Measurements from ENCODE around the gene GRIFIN.

DNA sequence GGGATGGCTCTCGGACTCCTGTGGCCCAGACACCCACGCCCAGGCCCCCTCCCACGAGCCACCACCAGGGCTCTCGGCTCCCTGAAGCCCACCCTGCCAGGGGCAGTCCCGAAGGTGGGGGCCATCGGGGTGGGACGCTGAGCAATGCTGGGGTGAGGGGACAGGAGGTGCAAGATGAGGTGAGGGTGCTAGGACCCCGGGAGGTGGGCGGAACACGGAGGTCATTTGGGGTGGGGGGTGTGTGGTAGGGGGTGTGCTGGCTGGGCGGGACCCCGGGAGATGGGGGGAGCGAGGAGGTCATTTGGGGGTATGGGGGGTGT, 26.4 kb upstream of the GRIFIN start:
- TF ChIP-seq, protein P1, sequence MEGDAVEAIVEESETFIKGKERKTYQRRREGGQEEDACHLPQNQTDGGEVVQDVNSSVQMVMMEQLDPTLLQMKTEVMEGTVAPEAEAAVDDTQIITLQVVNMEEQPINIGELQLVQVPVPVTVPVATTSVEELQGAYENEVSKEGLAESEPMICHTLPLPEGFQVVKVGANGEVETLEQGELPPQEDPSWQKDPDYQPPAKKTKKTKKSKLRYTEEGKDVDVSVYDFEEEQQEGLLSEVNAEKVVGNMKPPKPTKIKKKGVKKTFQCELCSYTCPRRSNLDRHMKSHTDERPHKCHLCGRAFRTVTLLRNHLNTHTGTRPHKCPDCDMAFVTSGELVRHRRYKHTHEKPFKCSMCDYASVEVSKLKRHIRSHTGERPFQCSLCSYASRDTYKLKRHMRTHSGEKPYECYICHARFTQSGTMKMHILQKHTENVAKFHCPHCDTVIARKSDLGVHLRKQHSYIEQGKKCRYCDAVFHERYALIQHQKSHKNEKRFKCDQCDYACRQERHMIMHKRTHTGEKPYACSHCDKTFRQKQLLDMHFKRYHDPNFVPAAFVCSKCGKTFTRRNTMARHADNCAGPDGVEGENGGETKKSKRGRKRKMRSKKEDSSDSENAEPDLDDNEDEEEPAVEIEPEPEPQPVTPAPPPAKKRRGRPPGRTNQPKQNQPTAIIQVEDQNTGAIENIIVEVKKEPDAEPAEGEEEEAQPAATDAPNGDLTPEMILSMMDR (conservative IDR thresholded peaks at IDR 0.05 in 1 of 2, IDR thresholded peaks at IDR 0.05 in 1 of 2; ENCODE audit: low read depth in 1 of 2, low read length in 2 of 2), result no peak
- no peak for TF ChIP-seq EZH2 (IDR thresholded peaks at IDR 0.05; ENCODE audit: low read length, missing control alignments)

Data from fibroblast of lung (primary cell).